SH-SY5Y (cell line): ENCODE results near the gene MLANA.

Experiments used
- GATA2 ChIP-seq: IDR thresholded peaks from 2 replicates; pipeline ENCODE4 v1.6.1; 2011; ENCODE audit warnings: mild to moderate bottlenecking, low read depth, low read length
- GATA3 ChIP-seq: IDR thresholded peaks from 2 replicates; pipeline ENCODE4 v1.6.1; 2011; ENCODE audit warnings: low read depth, mild to moderate bottlenecking, low read length, moderate library complexity

DNA sequence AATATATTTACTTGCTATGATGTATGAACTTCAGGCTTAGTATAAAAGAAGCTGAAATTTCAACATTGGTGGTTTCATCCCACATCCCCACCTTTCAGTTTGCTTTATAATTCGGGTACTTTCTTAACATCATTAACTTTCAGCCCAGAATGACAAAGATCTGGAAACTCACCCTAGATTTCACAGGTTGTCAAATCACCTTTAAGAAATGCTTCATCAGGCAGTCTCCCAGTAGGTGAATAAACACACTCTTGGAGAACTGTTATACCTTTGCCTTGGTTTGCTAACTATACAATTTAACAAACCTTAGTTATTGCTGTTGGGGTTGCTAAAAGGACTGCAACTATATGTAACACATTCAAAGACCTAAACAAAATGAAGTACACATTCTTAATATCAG is 54.4 kb downstream of the MLANA start:
- TF ChIP-seq GATA2 (no peak), GATA3 (no peak)
